Ovary (tissue), 3 donors: ENCODE data around the gene DUSP1.

Experiments
- CTCF ChIP-seq, 3 donors: fragments of 450-650 bp in 2 of 3; fragments of 200-600 bp in 1 of 3; IDR thresholded peaks; one replicate each; pipeline versions ENCODE4 v1.5.1 to v1.8.0; 2016 to 2022; ENCODE audit warnings: antibody characterized with exemption in 3 of 3, mild to moderate bottlenecking in 1 of 3
- EP300 ChIP-seq: sonication (generic); formaldehyde crosslinking; IDR thresholded peaks from one replicate; pipeline ENCODE4 v1.6.1; 2017; ENCODE audit warnings: antibody characterized with exemption
- POLR2A ChIP-seq: fragments of 450-650 bp; IDR thresholded peaks from one replicate; pipeline ENCODE4 v1.6.1; 2017; ENCODE audit warnings: antibody characterized with exemption, mild to moderate bottlenecking, moderate library complexity
- donor health status: DM: no; HTN: no; CAD: no.

- TF ChIP-seq CTCF (IDR thresholded peaks at IDR 0.05) (no peak), POLR2A (no peak), EP300 (no peak)
Measured at GRCh38 chr5:172816925-172817562, 46.0 kb upstream of the DUSP1 start.
